IPS-18c (cell line): ENCODE data around the gene TTYH2.

Experiments used
- H3K4me3 ChIP-seq: 2 replicates; pipeline ENCODE4 v1.7.0; 2013; ENCODE audit warnings: low read depth, mild to moderate bottlenecking, low read length, moderate library complexity; ENCODE audit not compliant: insufficient read depth
- H3K9me3 ChIP-seq: one replicate; pipeline ENCODE4 v1.6.1; 2013; ENCODE audit warnings: mild to moderate bottlenecking, low read length, moderate library complexity; ENCODE audit not compliant: control insufficient read depth, insufficient read depth

Gene TTYH2

DNA sequence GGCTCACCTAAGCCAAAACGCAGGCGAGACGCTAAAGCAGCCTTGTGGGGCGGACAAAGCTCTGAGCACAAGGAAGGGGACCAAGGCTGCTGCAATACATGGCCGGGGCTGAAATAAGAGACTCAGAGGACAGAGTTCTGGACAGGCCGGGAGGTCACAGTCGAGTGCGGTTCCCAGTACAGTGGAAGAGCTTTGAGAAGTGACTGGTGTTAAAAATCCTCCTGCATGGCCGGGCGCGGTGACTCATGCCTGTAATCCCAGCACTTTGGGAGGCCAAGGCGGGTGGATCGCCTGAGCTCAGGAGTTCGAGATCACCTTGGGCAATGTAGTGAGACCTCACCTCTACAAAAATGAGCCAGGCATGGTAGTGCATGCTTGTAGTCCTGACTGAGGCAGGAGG, 10.5 kb downstream of the TTYH2 start:
- no peak overlapping the region for H3K4me3 ChIP-seq

DNA sequence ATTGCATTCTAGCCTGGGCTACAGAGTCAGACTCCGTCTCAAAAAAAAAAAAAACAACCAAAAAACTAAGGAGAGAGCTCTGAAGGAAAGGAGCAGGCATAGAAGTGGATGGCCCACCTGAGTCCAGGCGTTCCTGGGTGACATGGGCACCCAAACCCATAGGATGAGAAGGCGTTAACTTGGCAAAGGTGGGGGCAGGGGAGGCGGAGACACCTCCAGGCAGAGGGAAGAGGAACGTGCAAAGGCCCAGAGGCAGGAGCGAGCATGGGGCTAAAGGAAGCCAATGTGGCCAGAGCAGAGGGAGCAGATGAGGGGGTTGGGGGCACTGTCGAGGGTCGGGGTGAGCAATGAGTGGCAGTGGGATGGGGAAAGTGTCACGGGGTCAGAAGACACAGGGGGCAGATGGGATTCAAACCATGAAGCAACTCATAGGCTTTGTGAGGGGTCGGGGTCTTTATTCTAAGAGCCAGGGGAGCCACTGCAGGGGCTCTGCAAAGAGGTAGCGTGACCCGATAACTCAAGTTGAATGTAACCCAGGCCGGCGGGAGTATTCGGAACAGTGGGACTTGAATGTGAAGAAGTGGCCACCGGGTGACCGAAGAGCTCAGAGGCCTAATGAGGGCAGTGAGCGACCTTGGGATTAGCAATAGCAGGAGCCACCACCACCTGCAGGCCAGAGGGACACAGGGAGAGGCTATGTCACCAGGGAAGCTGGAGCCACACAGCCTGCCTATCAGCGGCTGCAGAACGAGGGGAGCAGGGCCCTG, 11.8 kb downstream of the TTYH2 start:
- Histone ChIP-seq H3K9me3 (no peaks in the 10 kb centered on the region), H3K4me3 (no peak overlapping the region)

More for the DNA sequence above, 10.5 kb downstream of the TTYH2 start:
- no peaks in the 10 kb centered on the region for H3K9me3 ChIP-seq

DNA sequence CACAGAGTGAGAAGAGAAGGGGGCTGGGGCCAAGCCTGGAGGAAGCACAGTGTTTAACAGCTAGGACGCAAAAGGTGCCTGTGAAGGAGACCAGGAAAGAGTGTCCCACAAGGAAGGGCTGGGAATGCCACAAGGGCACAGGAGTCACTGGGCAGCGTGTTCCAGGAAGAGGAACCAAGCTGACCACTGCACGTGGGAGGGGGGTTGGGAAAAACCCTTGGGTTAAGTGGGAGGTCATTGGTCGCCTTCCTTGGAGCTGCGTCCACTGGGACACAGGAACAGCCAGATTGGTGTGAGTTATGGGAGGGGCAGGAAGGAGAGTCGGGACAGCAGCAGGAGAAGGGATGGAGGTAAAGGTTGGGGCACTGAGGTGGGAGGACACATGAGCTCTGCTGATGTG, 12.9 kb downstream of the TTYH2 start:
- Histone ChIP-seq H3K4me3 (no peak overlapping the region), H3K9me3 (no peaks in the 10 kb centered on the region)

DNA sequence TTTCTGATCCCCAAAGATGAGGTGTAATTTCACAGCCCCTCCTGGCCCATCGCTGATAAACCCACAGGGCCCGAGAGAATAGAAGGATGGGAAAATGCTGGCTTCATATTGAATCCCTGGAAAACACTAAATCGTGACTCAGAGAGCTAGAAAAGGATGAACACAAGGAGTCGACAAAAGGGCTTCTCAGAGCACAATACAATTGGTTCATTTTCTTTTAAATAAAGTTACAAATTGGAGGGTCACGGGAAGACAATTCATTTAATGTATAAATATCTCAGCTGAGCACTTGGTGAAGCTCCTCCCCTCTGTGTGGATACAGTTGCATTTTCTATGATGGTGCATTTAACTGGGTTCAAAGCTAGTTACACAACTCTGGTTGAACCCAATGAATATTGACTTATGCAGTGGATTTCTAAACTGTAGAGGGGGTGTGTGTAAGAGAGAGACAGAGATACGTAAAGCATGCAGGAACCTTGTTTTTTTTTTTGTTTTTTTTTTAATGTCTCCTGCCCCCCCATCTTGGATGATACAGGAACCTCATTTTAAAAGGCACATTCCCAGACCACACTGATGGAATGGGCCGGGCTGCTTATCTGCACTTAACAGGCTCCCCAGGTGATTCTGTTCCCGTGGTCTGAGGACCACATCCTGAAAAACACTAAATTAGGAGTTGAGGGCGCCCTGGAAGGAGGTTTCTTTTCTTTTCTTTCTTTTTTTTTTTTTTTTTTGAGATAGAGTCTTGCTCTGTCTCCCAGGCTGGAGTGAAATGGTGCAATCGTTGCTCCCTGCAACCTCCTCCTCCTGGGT, 14.1 kb downstream of the TTYH2 start:
- Histone ChIP-seq H3K4me3 (no peak overlapping the region), H3K9me3 (no peaks in the 10 kb centered on the region)

DNA sequence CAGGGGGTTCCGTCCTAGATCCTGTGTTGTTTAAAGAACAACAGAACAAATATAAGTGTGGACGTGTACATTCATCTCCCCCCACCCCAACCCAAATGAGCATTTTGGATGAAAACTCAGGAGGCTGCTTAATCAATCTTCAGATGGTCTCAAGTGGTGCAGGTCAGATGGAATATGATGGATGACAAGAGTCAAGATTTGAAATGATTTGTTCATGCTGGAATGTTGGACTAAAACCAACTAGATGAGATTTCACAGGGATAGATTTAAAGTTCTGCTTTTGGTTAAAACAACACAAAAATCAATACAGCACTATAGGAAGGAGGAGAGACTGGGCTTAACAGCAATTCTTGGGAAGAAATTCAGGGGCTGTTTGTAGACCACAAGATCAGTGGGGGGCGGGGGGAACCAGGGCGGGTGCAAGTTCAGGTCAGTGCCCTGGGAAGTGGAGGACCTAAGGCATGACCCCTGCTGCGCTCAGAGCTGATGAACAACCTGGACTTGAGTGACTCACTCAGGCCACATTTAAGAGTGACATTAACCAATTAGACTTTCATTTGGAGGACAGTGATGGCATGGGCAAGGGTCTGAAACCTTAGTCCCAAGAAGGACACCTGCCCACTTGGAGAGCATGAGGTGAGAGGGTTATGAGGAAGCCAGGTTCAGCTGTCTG, 15.1 kb downstream of the TTYH2 start:
- Histone ChIP-seq H3K9me3 (no peaks in the 10 kb centered on the region), H3K4me3 (no peak overlapping the region)

DNA sequence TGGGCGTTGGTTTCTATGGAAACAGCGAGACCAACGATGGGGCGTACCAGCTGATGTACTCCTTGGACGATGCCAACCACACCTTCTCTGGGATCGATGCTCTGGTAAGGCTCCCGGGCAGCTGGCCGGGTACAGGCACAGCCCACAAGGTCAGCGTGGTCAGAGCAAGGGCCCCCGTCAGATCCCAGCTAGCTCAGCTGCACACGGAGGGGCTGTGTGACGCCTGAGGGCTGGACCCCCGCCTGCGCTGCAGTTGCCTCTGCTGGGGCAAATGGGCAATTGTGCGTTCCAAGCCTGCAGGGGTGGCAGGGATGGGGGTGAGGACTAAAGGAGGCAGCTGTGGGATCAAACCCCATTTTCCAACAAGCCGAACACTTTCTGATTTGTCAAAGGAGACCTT, 17.5 kb downstream of the TTYH2 start:
- H3K4me3 ChIP-seq: no peak overlapping the region

DNA sequence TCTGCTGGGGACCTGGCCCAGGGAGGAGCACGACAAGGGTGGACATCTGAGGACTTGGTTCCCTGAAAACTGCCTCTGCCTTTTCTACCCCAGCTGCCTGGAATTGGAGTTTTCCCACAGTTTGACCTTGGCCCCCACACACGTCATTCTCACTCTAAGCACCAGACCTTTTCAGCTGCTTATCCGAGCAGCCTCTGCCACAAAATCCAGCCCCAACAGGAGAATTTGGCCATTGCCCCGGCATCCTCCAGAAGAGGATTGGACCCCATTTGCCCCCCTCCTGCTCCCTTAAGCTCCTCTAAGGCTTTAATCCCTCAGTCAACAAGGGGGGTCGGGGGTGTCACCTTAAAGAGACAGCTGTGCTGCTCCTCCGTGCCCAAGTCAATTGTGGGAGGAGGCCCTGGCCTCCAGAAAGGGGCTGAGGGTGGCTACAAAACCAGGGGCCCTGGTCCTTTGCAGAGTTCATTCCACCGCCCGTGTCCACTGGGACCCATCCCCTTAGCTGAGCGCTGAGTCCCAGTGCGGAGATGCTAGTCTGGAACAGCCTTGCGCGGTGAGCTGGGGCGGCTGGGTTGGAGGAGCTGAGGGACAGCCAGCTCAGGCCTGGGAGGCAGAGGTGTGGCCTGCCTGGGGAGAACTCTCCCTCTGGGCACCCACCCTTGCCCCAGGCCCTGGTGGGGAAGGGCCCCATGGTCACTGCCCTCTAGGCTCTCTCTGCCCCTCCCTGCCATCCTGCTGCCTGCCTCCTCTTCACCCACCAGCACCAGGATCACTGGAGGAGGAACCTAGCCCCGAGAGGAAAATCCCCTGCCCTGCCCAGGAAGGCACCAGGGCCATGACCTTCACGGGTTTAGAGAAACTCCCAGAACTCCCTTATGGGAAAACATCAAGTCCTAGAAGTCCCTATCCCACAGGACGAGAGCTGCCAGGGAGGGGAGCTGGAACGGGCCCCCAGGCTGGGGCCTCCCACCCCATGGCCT, 18.8 kb downstream of the TTYH2 start:
- no peaks in the 10 kb centered on the region for H3K9me3 ChIP-seq
- H3K4me3 ChIP-seq: no peak overlapping the region

More for the DNA sequence above, 17.5 kb downstream of the TTYH2 start:
- H3K9me3 ChIP-seq: no peaks in the 10 kb centered on the region

DNA sequence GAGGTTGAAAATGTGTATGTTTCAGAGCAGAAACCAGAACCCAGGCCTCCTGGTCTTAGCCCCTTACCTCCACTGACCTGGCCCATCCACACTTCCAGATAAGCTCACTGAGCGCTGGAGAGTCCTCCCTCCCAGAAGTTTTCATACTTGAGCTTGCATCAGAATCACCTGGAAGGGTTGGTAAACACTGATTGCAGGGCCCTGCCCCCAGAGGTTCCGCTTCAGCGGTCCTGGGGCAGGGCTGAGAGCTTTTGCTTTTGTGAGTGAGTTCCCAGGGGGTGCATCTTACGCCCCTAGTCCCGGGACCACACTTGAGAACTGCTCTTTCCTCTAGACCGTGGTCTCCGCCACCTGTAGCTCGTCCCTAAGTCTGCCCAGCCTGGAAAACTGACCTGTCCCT, 20.6 kb downstream of the TTYH2 start:
- Histone ChIP-seq H3K4me3 (no peak overlapping the region), H3K9me3 (no peaks in the 10 kb centered on the region)

DNA sequence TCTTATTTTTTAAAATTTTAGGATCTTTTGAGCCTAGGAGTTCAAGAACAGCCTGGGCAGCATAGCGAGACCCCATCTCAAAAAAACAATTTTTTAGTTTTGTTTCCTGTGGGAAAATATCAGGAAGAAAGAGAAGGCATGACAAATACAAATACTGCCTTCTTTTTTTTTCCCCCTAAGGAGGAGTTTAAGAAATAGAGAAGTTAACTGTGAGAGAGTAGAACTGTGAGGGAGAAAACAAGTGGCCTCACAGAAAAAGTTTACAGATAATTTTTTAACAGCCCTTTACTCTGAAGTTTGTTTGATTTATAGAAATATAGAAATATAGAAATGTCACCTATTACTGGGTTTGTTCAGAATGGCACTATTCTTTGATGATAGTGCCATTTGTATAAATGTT, 21.1 kb downstream of the TTYH2 start:
- H3K9me3 ChIP-seq: no peaks in the 10 kb centered on the region
- H3K4me3 ChIP-seq: no peak overlapping the region

DNA sequence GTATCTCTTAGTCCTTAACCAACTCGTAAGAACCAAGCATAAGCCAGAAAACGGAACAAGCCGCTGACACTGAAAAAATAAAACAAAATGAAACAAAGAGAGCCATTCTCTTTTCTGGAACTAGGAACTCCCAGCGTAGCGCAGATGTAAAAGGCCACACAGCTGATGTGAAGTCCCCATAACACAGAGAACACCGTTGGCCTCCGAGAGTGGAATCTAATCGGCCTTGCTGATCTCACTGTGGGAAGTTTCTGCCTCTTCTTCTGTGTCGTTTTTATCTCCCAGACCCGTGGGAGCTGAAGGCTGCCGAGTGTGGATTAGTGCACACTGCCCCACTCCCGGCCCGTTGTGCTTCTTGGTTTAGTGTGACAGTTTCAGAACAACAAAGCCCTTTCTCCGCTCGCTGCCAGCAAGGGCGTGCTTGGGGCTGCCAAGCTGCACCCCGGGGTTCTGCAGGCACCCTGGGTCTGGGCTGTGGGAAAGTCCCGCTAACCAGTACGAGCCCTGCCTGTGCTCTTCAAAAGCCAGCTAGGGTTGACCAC, 21.7 kb downstream of the TTYH2 start:
- Histone ChIP-seq H3K9me3 (no peaks in the 10 kb centered on the region), H3K4me3 (no peak overlapping the region)

DNA sequence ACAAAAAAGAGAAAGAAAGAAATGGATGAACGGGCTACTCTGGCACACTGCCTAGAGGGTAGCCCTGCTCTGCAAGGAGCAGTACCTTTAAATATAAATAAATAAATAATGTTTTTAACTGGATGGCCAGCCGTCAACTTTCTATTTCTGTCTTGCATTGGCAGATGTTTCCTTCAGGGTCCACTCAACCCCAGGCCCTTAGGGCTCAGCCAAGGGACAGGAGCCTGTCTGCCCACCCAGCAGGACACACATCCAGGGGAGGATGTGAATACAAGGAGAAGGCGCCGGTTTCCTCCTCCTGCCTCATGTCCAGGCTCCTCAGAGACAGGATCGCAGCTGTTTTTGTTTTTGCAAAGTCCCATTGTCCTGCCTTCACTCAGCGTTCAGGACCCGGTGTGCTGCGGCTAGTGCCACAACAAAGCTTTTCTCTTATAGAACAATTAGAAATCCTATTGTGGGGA, 22.6 kb downstream of the TTYH2 start:
- no peak overlapping the region for H3K4me3 ChIP-seq
- H3K9me3 ChIP-seq: no peaks in the 10 kb centered on the region

DNA sequence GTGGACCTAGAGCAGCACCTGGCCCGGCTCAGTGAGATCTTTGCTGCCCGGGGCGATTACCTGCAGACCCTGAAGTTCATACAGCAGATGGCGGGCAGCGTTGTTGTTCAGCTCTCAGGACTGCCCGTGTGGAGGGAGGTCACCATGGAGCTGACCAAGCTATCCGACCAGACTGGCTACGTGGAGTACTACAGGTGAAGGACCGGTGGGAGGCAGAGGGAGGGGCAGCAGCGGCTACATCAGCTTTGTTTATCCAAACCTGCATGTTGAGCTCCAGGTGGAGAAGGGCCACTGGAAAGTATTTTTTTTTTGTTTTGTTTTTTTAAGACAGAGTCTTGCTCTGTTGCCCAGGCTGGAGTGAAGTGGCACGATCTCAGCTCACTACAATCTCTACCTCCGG, 23.9 kb downstream of the TTYH2 start:
- Histone ChIP-seq H3K9me3 (no peaks in the 10 kb centered on the region), H3K4me3 (no peak overlapping the region)

DNA sequence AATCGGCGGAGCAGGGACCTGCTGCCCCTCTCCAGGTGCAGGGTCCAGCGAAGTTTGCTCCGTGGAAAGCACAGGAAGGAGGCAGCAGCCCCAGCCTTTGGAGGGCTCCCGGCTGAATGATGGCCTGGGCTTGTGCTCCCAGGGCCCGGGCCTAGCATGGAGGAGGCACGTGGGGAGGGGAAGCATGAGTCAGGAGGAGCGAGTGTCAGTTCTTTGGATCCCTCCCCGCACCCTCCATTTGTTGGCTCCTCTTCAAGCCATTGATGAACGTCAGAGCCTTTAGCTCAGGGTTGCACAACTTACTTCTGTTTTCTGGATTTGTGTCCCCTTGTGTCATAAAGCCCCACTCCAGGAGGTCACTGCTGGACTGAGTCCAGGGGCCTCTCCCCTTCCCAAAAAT, 25.8 kb downstream of the TTYH2 start:
- Histone ChIP-seq H3K9me3 (no peaks in the 10 kb centered on the region), H3K4me3 (no peak overlapping the region)

DNA sequence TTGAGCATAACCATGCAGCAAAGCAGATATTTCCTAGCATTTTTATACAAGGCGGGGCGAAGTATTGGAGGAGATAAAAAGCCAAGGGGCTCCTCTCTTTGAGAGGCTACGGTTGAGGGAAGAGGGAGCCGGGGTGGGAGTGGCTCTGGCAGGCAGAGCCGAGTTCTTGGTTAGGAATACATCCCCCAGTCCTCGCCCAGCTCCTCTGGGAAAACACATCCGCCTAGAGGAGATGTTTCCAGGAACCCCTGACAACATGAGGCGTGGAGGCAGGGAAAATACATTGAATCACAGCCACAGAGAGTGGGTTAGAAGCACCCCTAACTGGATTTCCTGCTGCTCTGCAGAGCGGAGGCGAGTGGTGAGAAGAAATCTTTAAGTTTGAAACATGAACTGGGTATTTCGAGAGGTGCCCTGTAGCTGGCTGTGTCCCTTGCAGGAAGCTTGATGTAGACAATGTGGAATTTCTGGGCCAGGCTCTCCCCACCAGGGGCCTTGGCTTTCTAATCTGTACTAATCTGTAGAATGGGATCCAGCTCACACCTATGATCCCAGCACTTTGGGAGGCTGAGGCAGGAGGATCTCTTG, 27.3 kb downstream of the TTYH2 start:
- Histone ChIP-seq H3K4me3 (no peak overlapping the region), H3K9me3 (no peaks in the 10 kb centered on the region)

DNA sequence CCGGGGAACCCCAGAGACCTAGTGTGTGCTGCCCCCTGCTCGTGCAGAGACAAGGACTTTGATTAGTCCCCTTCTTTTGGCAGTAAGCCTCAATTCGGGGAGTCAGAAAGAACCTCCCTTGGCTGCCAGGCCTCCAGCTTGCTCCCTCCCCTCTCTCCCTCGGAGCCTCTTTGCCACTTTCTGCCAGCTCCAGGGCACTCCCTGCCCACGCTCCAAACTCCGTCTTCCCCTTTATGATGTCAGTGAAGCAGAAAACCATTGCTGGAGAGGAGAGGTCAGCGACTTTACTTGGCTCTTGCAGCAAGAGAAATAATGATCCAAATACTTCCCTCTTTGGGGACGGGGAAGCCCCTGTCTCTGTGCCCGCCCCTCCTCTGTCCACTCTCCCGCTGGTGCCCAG, 28.1 kb downstream of the TTYH2 start:
- H3K9me3 ChIP-seq: no peaks in the 10 kb centered on the region
- H3K4me3 ChIP-seq: no peak overlapping the region

DNA sequence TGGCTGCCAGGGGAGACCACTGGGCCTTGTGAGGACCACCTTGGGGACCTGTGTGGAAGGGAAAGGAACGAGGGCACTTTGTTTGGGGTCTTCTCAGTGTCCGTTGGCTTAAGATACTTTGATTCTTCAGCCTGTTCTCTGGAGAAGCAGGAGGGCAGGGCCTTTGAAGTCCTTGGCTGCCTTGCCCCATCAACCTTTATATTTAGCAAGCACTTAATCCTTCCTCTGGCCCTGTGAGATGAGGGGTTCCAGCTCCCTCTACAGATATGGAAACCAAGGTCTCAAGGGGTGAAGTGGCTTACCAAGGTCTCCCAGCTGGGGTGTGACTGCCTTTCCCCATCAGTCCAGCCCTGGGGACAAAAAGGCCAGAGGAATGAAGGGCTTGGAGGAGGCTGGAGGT, 28.5 kb downstream of the TTYH2 start:
- no peak overlapping the region for H3K4me3 ChIP-seq
- no peaks in the 10 kb centered on the region for H3K9me3 ChIP-seq
